Naive B cell (primary cell): ENCODE data around the gene RSPO4. TPM values are rescaled to one million over a fixed set of nuclear protein-coding genes. Genes with fewer than 3 reads are reported as not detected.
A peak's percentile ranks its signal among the peaks of the same experiment; 100 is the strongest.

ENCODE experiments used
- ATAC-seq, 2 donors: fragments of 150-1000 bp; cut with Tn5 transposase; 2 replicates each; pipeline ENCODE4 v1.10.0; 2021; ENCODE audit warnings: low read depth in 2 of 2, mild to moderate bottlenecking in 2 of 2, moderate library complexity in 2 of 2
- DNase-seq: peaks from one replicate; pipeline ENCODE4 v3.0.0; 2022
- H3K27ac Mint-ChIP-seq, 6 donors: one replicate each; pipeline ENCODE4 v1.8.0; 2020 to 2022; ENCODE audit warnings: mild to moderate bottlenecking in 6 of 6, mixed read lengths in 6 of 6, moderate library complexity in 5 of 6, inconsistent platforms in 2 of 6
- H3K27me3 Mint-ChIP-seq, 3 donors: one replicate each; pipeline ENCODE4 v1.8.0; 2021 to 2022; ENCODE audit warnings: mixed read lengths in 3 of 3, mild to moderate bottlenecking in 1 of 3
- H3K36me3 Mint-ChIP-seq, 2 donors: one replicate each; pipeline ENCODE4 v1.8.0; 2020 to 2022; ENCODE audit warnings: mixed read lengths in 2 of 2, inconsistent platforms in 1 of 2, mild to moderate bottlenecking in 1 of 2
- H3K4me1 Mint-ChIP-seq, 3 donors: one replicate each; pipeline ENCODE4 v1.8.0; 2020 to 2022; ENCODE audit warnings: mixed read lengths in 3 of 3, inconsistent platforms in 1 of 3, mild to moderate bottlenecking in 1 of 3, moderate library complexity in 1 of 3
- H3K4me3 Mint-ChIP-seq, 8 donors: one replicate each; pipeline ENCODE4 v1.8.0; 2020 to 2022; ENCODE audit warnings: mild to moderate bottlenecking in 8 of 8, mixed read lengths in 8 of 8, moderate library complexity in 8 of 8, inconsistent platforms in 2 of 8
- H3K9me3 Mint-ChIP-seq, 7 donors: one replicate each; pipeline ENCODE4 v1.8.0; 2020 to 2022; ENCODE audit warnings: mixed read lengths in 7 of 7, mild to moderate bottlenecking in 5 of 7, inconsistent platforms in 2 of 7, moderate library complexity in 1 of 7
- polyA plus RNA-seq, 6 donors: library from polyadenylated mRNA; unstranded; fragments of 300-500 nt; fragmentation: Illumina TruSeq; gene quantifications; one replicate each; pipeline ENCODE4 v1.2.3, GENCODE V29; 2021; ENCODE audit warnings: low read depth in 6 of 6

Gene RSPO4
- polyA plus RNA-seq, 6 donors from 2014 or later = not detected

GRCh38 chr20:916125-916799 is 85.8 kb downstream of the RSPO4 start, which contains the start of gene ANGPT4:
TSS of gene ANGPT4 (minus strand) at chr20:916334. CDS start at chr20:916214, 120 bp downstream.
- H3K4me1 Mint-ChIP-seq = peaks cover 0 to 2% (median 0%) of the 10 kb centered on the region in 3 donors
- H3K4me3 Mint-ChIP-seq = no peak within 1 kb of the TSS
- DNase-seq = no peak
- H3K36me3 Mint-ChIP-seq = no peaks in the 10 kb centered on the region
- no peak for ATAC-seq
- H3K9me3 Mint-ChIP-seq = peaks cover 0 to 6% (median 0%) of the 10 kb centered on the region in 7 donors
- H3K27ac Mint-ChIP-seq = peak within 1 kb of the TSS in 1 of 6 donors; percentile 68
- peaks cover 21 to 50% (median 42%) of the 10 kb centered on the region in 3 donors for H3K27me3 Mint-ChIP-seq

- peaks cover 21 to 52% (median 42%) of the 10 kb centered on the region in 3 donors for H3K27me3 Mint-ChIP-seq
Measured at GRCh38 chr20:914727-915498, 87.2 kb downstream of the RSPO4 start.

GRCh38 chr20:913306-913849 is 88.7 kb downstream of the RSPO4 start:
- no peaks in the 10 kb centered on the region for H3K9me3 Mint-ChIP-seq
- H3K27me3 Mint-ChIP-seq = peaks cover 15 to 52% (median 42%) of the 10 kb centered on the region in 3 donors
- ATAC-seq (no peak), DNase-seq (no peak)
- H3K4me3 Mint-ChIP-seq = no peak overlapping the region
- H3K27ac Mint-ChIP-seq = no peak overlapping the region
- no peaks in the 10 kb centered on the region for H3K36me3 Mint-ChIP-seq
- H3K4me1 Mint-ChIP-seq = peaks cover 0 to 2% (median 0%) of the 10 kb centered on the region in 3 donors

More at GRCh38 chr20:914727-915498, 87.2 kb downstream of the RSPO4 start:
- peaks cover 0 to 2% (median 0%) of the 10 kb centered on the region in 3 donors for H3K4me1 Mint-ChIP-seq
- no peaks in the 10 kb centered on the region for H3K9me3 Mint-ChIP-seq
- ATAC-seq (no peak), DNase-seq (no peak)
- H3K36me3 Mint-ChIP-seq = no peaks in the 10 kb centered on the region
- no peak overlapping the region for H3K4me3 Mint-ChIP-seq
- H3K27ac Mint-ChIP-seq = no peak overlapping the region

GRCh38 chr20:911882-912600 is 90.1 kb downstream of the RSPO4 start:
- Mint-ChIP-seq H3K9me3 (no peaks in the 10 kb centered on the region), H3K36me3 (no peaks in the 10 kb centered on the region), H3K27me3 (peaks cover 15 to 52% (median 42%) of the 10 kb centered on the region in 3 donors), H3K4me3 (peak overlapping the region in 1 of 8 donors; percentile 73), H3K27ac (peak overlapping the region in 1 of 6 donors; percentile 43), H3K4me1 (peaks cover 0 to 2% (median 0%) of the 10 kb centered on the region in 3 donors)
- no peak for DNase-seq
- ATAC-seq = no peak

- DNase-seq = no peak
- H3K36me3 Mint-ChIP-seq = no peaks in the 10 kb centered on the region
- no peak overlapping the region for H3K27ac Mint-ChIP-seq
- H3K4me3 Mint-ChIP-seq = peak overlapping the region in 1 of 8 donors; percentile 73
- H3K4me1 Mint-ChIP-seq = peaks cover under 1 to 2% (median 1%) of the 10 kb centered on the region in 3 donors
- H3K9me3 Mint-ChIP-seq = no peaks in the 10 kb centered on the region
- peaks cover 15 to 46% (median 42%) of the 10 kb centered on the region in 3 donors for H3K27me3 Mint-ChIP-seq
- no peak for ATAC-seq
Measured at GRCh38 chr20:910870-911770, 91.0 kb downstream of the RSPO4 start.

GRCh38 chr20:910132-910869 is 91.8 kb downstream of the RSPO4 start:
- no peaks in the 10 kb centered on the region for H3K36me3 Mint-ChIP-seq
- H3K4me1 Mint-ChIP-seq = peaks cover 9 to 10% (median 10%) of the 10 kb centered on the region in 3 donors
- DNase-seq (no peak), ATAC-seq (no peak)
- H3K27me3 Mint-ChIP-seq = peaks cover 13 to 40% (median 39%) of the 10 kb centered on the region in 3 donors
- no peak overlapping the region for H3K4me3 Mint-ChIP-seq
- H3K9me3 Mint-ChIP-seq = no peaks in the 10 kb centered on the region
- H3K27ac Mint-ChIP-seq = peak overlapping the region in 1 of 6 donors; percentile 39

- no peaks in the 10 kb centered on the region for H3K36me3 Mint-ChIP-seq
- no peaks in the 10 kb centered on the region for H3K9me3 Mint-ChIP-seq
- peaks cover 14 to 15% (median 15%) of the 10 kb centered on the region in 3 donors for H3K4me1 Mint-ChIP-seq
- no peak overlapping the region for H3K27ac Mint-ChIP-seq
- ATAC-seq (no peak), DNase-seq (no peak)
- H3K27me3 Mint-ChIP-seq = peaks cover 6 to 34% (median 33%) of the 10 kb centered on the region in 3 donors
- H3K4me3 Mint-ChIP-seq = no peak overlapping the region
Measured at GRCh38 chr20:909641-910040, 92.5 kb downstream of the RSPO4 start.

Other genes with a start within 250 kb of the RSPO4 start
- gene SLC52A3, start 233.8 kb downstream of the RSPO4 start, polyA plus RNA-seq = not detected
- gene FAM110A, start 168.6 kb downstream of the RSPO4 start, polyA plus RNA-seq = 10 to 100 TPM in 4 of 6 donors, 1 to 10 TPM in 2; 8.9 to 18.9 (median 12.4) TPM
- not detected for gene ANGPT4, start 86.0 kb downstream of the RSPO4 start, polyA plus RNA-seq
- gene PSMF1, start 116.3 kb upstream of the RSPO4 start, polyA plus RNA-seq = 100 to 1,000 TPM; 138 to 181 (median 160) TPM
- not detected for gene TMEM74B, start 182.7 kb upstream of the RSPO4 start, polyA plus RNA-seq
- gene C20orf202, start 201.1 kb upstream of the RSPO4 start, polyA plus RNA-seq = under 1 TPM in 1 of 6 donors, not detected in 5; 0.41 TPM
- gene RAD21L1, start 223.7 kb upstream of the RSPO4 start, polyA plus RNA-seq = not detected